Erythroblast (primary cell): ENCODE data around the gene CD300LD.

ENCODE experiments used
- GATA1 ChIP-seq: IDR thresholded peaks from 2 replicates; pipeline ENCODE4 v1.6.1; 2011; ENCODE audit warnings: low read depth, mild to moderate bottlenecking, control low read depth, low read length, moderate library complexity
- POLR2A ChIP-seq: IDR thresholded peaks from 2 replicates; pipeline ENCODE4 v1.6.1; 2011; ENCODE audit warnings: mild to moderate bottlenecking, low read length

DNA sequence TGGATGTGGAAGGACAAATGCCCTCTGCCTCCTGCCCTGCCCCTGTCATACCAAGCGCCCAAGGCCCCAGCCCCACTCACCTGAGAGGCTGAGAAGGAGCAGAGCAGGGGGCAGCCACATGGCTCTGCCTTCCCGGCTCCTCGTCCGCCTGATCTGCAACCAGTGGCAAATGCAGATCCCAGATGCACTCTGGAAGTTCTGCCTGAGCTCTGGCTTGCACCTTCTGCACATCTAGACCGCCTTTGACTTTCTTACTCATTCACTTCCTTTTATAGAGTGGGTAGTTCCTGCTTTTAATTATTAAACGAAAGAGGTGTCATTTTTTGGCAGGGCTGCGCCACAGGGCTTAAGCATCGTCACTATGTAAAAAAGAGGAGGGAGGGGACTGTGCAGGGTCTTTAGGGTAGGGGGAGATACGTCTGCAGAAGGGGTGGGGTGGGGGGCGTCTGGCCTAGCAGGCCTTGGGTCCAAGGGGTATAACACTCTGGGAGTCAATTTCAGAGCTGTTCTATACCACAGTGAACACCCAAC is 60.8 kb downstream of the CD300LD start, which contains the start of gene CD300LB:
- TF ChIP-seq POLR2A (no peak), GATA1 (no peak)
